Vagina (tissue), 2 donors: ENCODE measurements around the gene HNRNPM. TPM values are rescaled to one million over a fixed set of nuclear protein-coding genes. Genes with fewer than 3 reads are reported as not detected.

Experiments
- DNase-seq, 2 donors: peaks; one replicate each; pipeline ENCODE4 v3.0.0-alpha.2; 2017; ENCODE audit errors: extremely low spot score in 2 of 2
- H3K27ac ChIP-seq: fragments of 200-600 bp; sonication (generic); one replicate; pipeline ENCODE4 v1.5.1; 2019
- H3K27me3 ChIP-seq: fragments of 200-600 bp; sonication (generic); one replicate; pipeline ENCODE4 v1.5.1; 2019
- H3K36me3 ChIP-seq, 2 donors: fragments of 200-600 bp; sonication (generic); one replicate each; pipeline ENCODE4 v1.5.1; 2017 to 2019
- H3K4me1 ChIP-seq: fragments of 200-600 bp; sonication (generic); one replicate; pipeline ENCODE4 v1.5.1; 2019
- H3K4me3 ChIP-seq, 2 donors: fragments of 200-600 bp; sonication (generic); 1 replicate in 1 of 2; 2 replicates in 1 of 2; pipeline ENCODE4 v1.5.1; 2016 to 2019
- H3K9me3 ChIP-seq: fragments of 200-600 bp; sonication (generic); one replicate; pipeline ENCODE4 v1.5.1; 2019
- CTCF ChIP-seq, 3 experiments: fragments of 450-650 bp in 2 of 3; fragments of 200-600 bp in 1 of 3; sonication (generic) in 1 of 3; IDR thresholded peaks; one replicate each; pipeline ENCODE4 v1.5.1; 2017 to 2019; ENCODE audit warnings: antibody characterized with exemption in 3 of 3, mild to moderate bottlenecking in 2 of 3, moderate library complexity in 2 of 3
- POLR2A ChIP-seq, 2 donors: fragments of 450-650 bp; IDR thresholded peaks; one replicate each; pipeline ENCODE4 v1.6.1; 2017; ENCODE audit warnings: antibody characterized with exemption in 2 of 2, mild to moderate bottlenecking in 2 of 2, moderate library complexity in 2 of 2
- POLR2AphosphoS5 ChIP-seq, 2 donors: sonication (generic); formaldehyde crosslinking; IDR thresholded peaks; one replicate each; pipeline ENCODE4 v1.9.0; 2017; ENCODE audit warnings: antibody characterized with exemption in 2 of 2, mild to moderate bottlenecking in 2 of 2, low read depth in 1 of 2; ENCODE audit not compliant: insufficient read depth in 1 of 2
- intact Hi-C: fragments of 100-400 bp; cut with DNase I; formaldehyde crosslinking; loops from one replicate; pipeline ENCODE4 v1.15.1; 2023
- total RNA-seq: library from RNA; depleted of rRNA; stranded (reverse); fragments of >200 nt; gene quantifications from one replicate; pipeline ENCODE4 v1.2.3, GENCODE V29; 2016

Gene HNRNPM
- total RNA-seq, 1 donor from 2014 or later: 140 TPM

DNA sequence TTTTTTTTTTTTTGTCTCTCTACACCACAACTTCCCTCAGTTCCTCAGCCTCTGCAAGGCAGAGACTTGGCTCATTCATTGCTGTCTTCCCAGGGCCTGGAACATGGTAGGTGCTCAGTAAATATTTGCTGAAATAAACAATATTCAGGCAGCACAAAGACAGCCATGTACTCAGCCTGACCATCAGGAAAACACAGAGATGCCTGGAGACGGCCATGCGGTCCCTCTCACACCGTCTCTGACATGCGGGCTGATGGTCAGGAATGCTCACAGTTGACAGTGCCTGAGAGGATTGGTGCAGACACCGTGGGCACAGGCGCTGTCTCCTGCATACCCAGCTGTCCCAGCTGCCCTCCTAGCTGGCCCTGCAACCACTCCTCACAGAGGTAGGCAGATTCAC is 56.7 kb downstream of the HNRNPM start:
- no peaks in the 10 kb centered on the region for H3K9me3 ChIP-seq
- intact Hi-C loops: loop anchor here (10.0 kb wide), 1 partner anchor 147 kb away; no protein-coding TSS in a partner anchor
- TF ChIP-seq CTCF (IDR thresholded peaks at IDR 0.05) (no peak), POLR2AphosphoS5 (IDR thresholded peaks at IDR 0.05; ENCODE audit: insufficient read depth in 1 of 2, low read depth in 1 of 2) (no peak), POLR2A (IDR thresholded peaks at IDR 0.05) (no peak)
- H3K27me3 ChIP-seq: no peaks in the 10 kb centered on the region
- no peak for DNase-seq
- peaks cover 14% of the 10 kb centered on the region for H3K4me1 ChIP-seq
- H3K27ac ChIP-seq: no peak overlapping the region
- no peaks in the 10 kb centered on the region for H3K36me3 ChIP-seq
- no peak overlapping the region for H3K4me3 ChIP-seq

- no peak for TF ChIP-seq POLR2AphosphoS5 (IDR thresholded peaks at IDR 0.05; ENCODE audit: insufficient read depth in 1 of 2, low read depth in 1 of 2)
- TF ChIP-seq POLR2A (IDR thresholded peaks at IDR 0.05): no peak
- no peak for TF ChIP-seq CTCF (IDR thresholded peaks at IDR 0.05)
- Histone ChIP-seq H3K27me3 (no peaks in the 10 kb centered on the region), H3K9me3 (no peaks in the 10 kb centered on the region), H3K4me1 (peaks cover 14% of the 10 kb centered on the region), H3K4me3 (no peak overlapping the region), H3K36me3 (no peaks in the 10 kb centered on the region), H3K27ac (no peak overlapping the region)
- no peak for DNase-seq
- intact Hi-C loops: loop anchor here (10.0 kb wide), 1 partner anchor 147 kb away; no protein-coding TSS in a partner anchor
These were observed 57.2 kb downstream of the HNRNPM start for GRCh38 chr19:8501981-8502380.

DNA sequence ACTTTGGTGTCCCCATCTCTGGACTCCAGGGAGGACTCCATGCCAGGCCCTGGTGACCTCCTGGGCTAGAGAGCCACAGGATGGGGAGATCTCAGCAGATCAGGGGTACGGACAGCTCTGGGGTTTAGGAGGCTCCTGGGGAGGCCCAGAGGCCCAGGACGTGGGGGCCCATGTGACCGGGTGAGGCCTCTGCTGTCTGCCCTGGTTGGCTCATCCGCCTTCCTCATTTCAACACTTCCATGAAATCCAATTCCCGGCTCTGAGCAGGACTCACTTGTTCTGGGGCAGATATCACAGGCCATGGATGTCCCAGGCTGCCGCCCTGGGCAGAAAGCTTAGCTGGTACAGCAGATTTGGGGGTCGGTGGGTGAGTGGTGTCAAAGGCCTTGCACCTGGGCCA is 58.7 kb downstream of the HNRNPM start:
- H3K4me3 ChIP-seq: no peak overlapping the region
- TF ChIP-seq POLR2AphosphoS5 (IDR thresholded peaks at IDR 0.05; ENCODE audit: insufficient read depth in 1 of 2, low read depth in 1 of 2) (no peak), POLR2A (IDR thresholded peaks at IDR 0.05) (no peak), CTCF (IDR thresholded peaks at IDR 0.05) (no peak)
- no peaks in the 10 kb centered on the region for H3K36me3 ChIP-seq
- H3K9me3 ChIP-seq: no peaks in the 10 kb centered on the region
- intact Hi-C loops: loop anchor here (10.0 kb wide), 1 partner anchor 149 kb away; no protein-coding TSS in a partner anchor
- DNase-seq: no peak
- peaks cover 14% of the 10 kb centered on the region for H3K4me1 ChIP-seq
- no peak overlapping the region for H3K27ac ChIP-seq
- H3K27me3 ChIP-seq: no peaks in the 10 kb centered on the region

- no peak for TF ChIP-seq CTCF (IDR thresholded peaks at IDR 0.05)
- TF ChIP-seq POLR2AphosphoS5 (IDR thresholded peaks at IDR 0.05; ENCODE audit: insufficient read depth in 1 of 2, low read depth in 1 of 2): no peak
- TF ChIP-seq POLR2A (IDR thresholded peaks at IDR 0.05): no peak
- H3K27me3 ChIP-seq: no peaks in the 10 kb centered on the region
- no peak for DNase-seq
- intact Hi-C loops: loop anchor here (10.0 kb wide), 1 partner anchor 149 kb away; no protein-coding TSS in a partner anchor
- H3K27ac ChIP-seq: no peak overlapping the region
- H3K9me3 ChIP-seq: no peaks in the 10 kb centered on the region
- H3K4me1 ChIP-seq: peaks cover 14% of the 10 kb centered on the region
- no peaks in the 10 kb centered on the region for H3K36me3 ChIP-seq
- H3K4me3 ChIP-seq: no peak overlapping the region
These were observed 59.4 kb downstream of the HNRNPM start for GRCh38 chr19:8504171-8504570.

DNA sequence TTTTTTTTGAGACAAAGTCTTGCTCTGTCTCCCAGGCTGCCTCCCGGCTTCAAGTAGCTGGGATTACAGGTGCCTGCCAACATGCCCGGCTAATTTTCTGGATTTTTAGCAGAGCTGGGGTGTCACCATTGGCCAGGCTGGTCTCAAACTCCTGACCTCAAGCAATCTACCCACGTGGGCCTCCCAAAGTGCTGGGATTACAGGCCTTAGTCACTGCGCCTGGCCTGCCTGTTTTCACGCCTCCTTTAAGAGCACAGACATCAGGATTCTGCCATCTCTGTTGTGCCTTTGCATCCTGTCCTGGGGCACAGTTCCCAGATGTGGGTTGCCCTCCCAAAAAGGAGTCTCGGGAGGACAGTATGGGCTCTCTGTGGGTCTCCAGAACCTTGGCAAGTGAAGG is 60.1 kb downstream of the HNRNPM start:
- no peak for DNase-seq
- no peaks in the 10 kb centered on the region for H3K36me3 ChIP-seq
- H3K4me3 ChIP-seq: no peak overlapping the region
- H3K27me3 ChIP-seq: no peaks in the 10 kb centered on the region
- H3K27ac ChIP-seq: no peak overlapping the region
- TF ChIP-seq CTCF (IDR thresholded peaks at IDR 0.05) (no peak), POLR2A (IDR thresholded peaks at IDR 0.05) (no peak), POLR2AphosphoS5 (IDR thresholded peaks at IDR 0.05; ENCODE audit: insufficient read depth in 1 of 2, low read depth in 1 of 2) (no peak)
- H3K4me1 ChIP-seq: peaks cover 14% of the 10 kb centered on the region
- intact Hi-C loops: loop anchor here (10.0 kb wide), 1 partner anchor 150 kb away; no protein-coding TSS in a partner anchor
- H3K9me3 ChIP-seq: no peaks in the 10 kb centered on the region
